HEK293 (cell line): ENCODE data around the gene VASN.

Experiments
- EGR2 ChIP-seq: fragments of 450-650 bp; formaldehyde crosslinking; IDR thresholded peaks from 2 replicates; pipeline ENCODE4 v1.5.1; 2016; ENCODE audit warnings: low read depth, missing biosample characterization, missing genetic modification characterization
- GLIS1 ChIP-seq: fragments of 450-650 bp; formaldehyde crosslinking; IDR thresholded peaks from 2 replicates; pipeline ENCODE4 v1.5.1; 2016; ENCODE audit warnings: missing biosample characterization, missing genetic modification characterization
- KLF10 ChIP-seq: fragments of 450-650 bp; IDR thresholded peaks from 2 replicates; pipeline ENCODE4 v1.5.1; 2018; ENCODE audit warnings: missing biosample characterization, mild to moderate bottlenecking, missing genetic modification characterization
- KLF9 ChIP-seq: fragments of 450-650 bp; formaldehyde crosslinking; IDR thresholded peaks from 2 replicates; pipeline ENCODE4 v1.5.1; 2016; ENCODE audit warnings: missing biosample characterization, missing genetic modification characterization, low read depth
- MZF1 ChIP-seq: fragments of 450-650 bp; formaldehyde crosslinking; IDR thresholded peaks from 2 replicates; pipeline ENCODE4 v1.5.1; 2017; ENCODE audit warnings: missing biosample characterization, missing genetic modification characterization, borderline replicate concordance
- TRIM28 ChIP-seq: IDR thresholded peaks from 2 replicates; pipeline ENCODE4 v1.6.1; 2011; ENCODE audit warnings: low read length, control low read depth, borderline replicate concordance
- YY1 ChIP-seq: fragments of 450-650 bp; formaldehyde crosslinking; IDR thresholded peaks from 2 replicates; pipeline ENCODE4 v1.5.1; 2018; ENCODE audit warnings: missing biosample characterization, missing genetic modification characterization
- ZBTB20 ChIP-seq: fragments of 450-650 bp; formaldehyde crosslinking; IDR thresholded peaks from 2 replicates; pipeline ENCODE4 v1.5.1; 2016; ENCODE audit warnings: missing biosample characterization, missing genetic modification characterization
- ZBTB7A ChIP-seq: fragments of 450-650 bp; formaldehyde crosslinking; IDR thresholded peaks from 2 replicates; pipeline ENCODE4 v1.5.1; 2016; ENCODE audit warnings: low read depth, missing biosample characterization, missing genetic modification characterization
- ZFP41 ChIP-seq: fragments of 450-650 bp; formaldehyde crosslinking; IDR thresholded peaks from 2 replicates; pipeline ENCODE4 v1.5.1; 2016; ENCODE audit warnings: missing biosample characterization, missing genetic modification characterization, borderline replicate concordance
- ZNF175 ChIP-seq: fragments of 450-650 bp; formaldehyde crosslinking; IDR thresholded peaks from 2 replicates; pipeline ENCODE4 v1.5.1; 2016; ENCODE audit warnings: missing biosample characterization, missing genetic modification characterization
- ZNF184 ChIP-seq: fragments of 450-650 bp; IDR thresholded peaks from 2 replicates; pipeline ENCODE4 v1.5.1; 2018; ENCODE audit warnings: missing biosample characterization, mild to moderate bottlenecking, missing genetic modification characterization
- ZNF202 ChIP-seq: fragments of 450-650 bp; formaldehyde crosslinking; IDR thresholded peaks from 2 replicates; pipeline ENCODE4 v1.5.1; 2016; ENCODE audit warnings: missing biosample characterization, missing genetic modification characterization, borderline replicate concordance
- ZNF223 ChIP-seq: fragments of 450-650 bp; formaldehyde crosslinking; IDR thresholded peaks from 2 replicates; pipeline ENCODE4 v1.5.1; 2016; ENCODE audit warnings: missing biosample characterization, missing genetic modification characterization
- ZNF248 ChIP-seq: fragments of 450-650 bp; formaldehyde crosslinking; IDR thresholded peaks from 2 replicates; pipeline ENCODE4 v1.5.1; 2017; ENCODE audit warnings: missing biosample characterization, missing genetic modification characterization
- ZNF354C ChIP-seq: fragments of 450-650 bp; formaldehyde crosslinking; IDR thresholded peaks from 2 replicates; pipeline ENCODE4 v1.5.1; 2016; ENCODE audit warnings: missing biosample characterization, missing genetic modification characterization, low read depth, borderline replicate concordance
- ZNF394 ChIP-seq: fragments of 450-650 bp; formaldehyde crosslinking; IDR thresholded peaks from 2 replicates; pipeline ENCODE4 v1.5.1; 2016; ENCODE audit warnings: missing biosample characterization, missing genetic modification characterization, mild to moderate bottlenecking, moderate library complexity, borderline replicate concordance
- ZNF404 ChIP-seq: fragments of 450-650 bp; formaldehyde crosslinking; IDR thresholded peaks from 2 replicates; pipeline ENCODE4 v1.5.1; 2017; ENCODE audit warnings: missing biosample characterization, missing genetic modification characterization
- ZNF48 ChIP-seq: fragments of 450-650 bp; formaldehyde crosslinking; IDR thresholded peaks from 2 replicates; pipeline ENCODE4 v1.5.1; 2016; ENCODE audit warnings: missing biosample characterization, missing genetic modification characterization
- ZNF555 ChIP-seq: fragments of 450-650 bp; formaldehyde crosslinking; conservative IDR thresholded peaks from 2 replicates; pipeline ENCODE4 v1.5.1; 2017; ENCODE audit warnings: missing biosample characterization, mild to moderate bottlenecking, missing genetic modification characterization, inconsistent platforms
- ZNF571 ChIP-seq: fragments of 450-650 bp; formaldehyde crosslinking; IDR thresholded peaks from 2 replicates; pipeline ENCODE4 v1.5.0; 2017; ENCODE audit warnings: missing biosample characterization, missing genetic modification characterization
- ZNF654 ChIP-seq: fragments of 450-650 bp; formaldehyde crosslinking; IDR thresholded peaks from 2 replicates; pipeline ENCODE4 v1.5.1; 2016; ENCODE audit warnings: low read depth, missing biosample characterization, missing genetic modification characterization
- ZNF677 ChIP-seq: fragments of 450-650 bp; IDR thresholded peaks from 2 replicates; pipeline ENCODE4 v1.5.0; 2018; ENCODE audit warnings: missing biosample characterization, mild to moderate bottlenecking, missing genetic modification characterization, moderate library complexity
- ZNF843 ChIP-seq: fragments of 450-650 bp; formaldehyde crosslinking; IDR thresholded peaks from 2 replicates; pipeline ENCODE4 v1.5.1; 2016; ENCODE audit warnings: missing biosample characterization, missing genetic modification characterization
- TF ChIP-seq, protein P1 (sequence below): fragments of 450-650 bp; formaldehyde crosslinking; IDR thresholded peaks from 2 replicates; pipeline ENCODE4 v1.5.1; 2017; ENCODE audit warnings: missing biosample characterization, missing genetic modification characterization
- TF ChIP-seq, protein P2 (sequence below): fragments of 450-650 bp; formaldehyde crosslinking; optimal IDR thresholded peaks from 2 replicates; pipeline ENCODE3; 2016; ENCODE audit warnings: missing biosample characterization, mild to moderate bottlenecking, missing genetic modification characterization
- TF ChIP-seq, protein P3 (sequence below): fragments of 450-650 bp; IDR thresholded peaks from 2 replicates; pipeline ENCODE4 v1.5.1; 2018; ENCODE audit warnings: missing biosample characterization, missing genetic modification characterization
- TF ChIP-seq, protein P4 (sequence below): fragments of 450-650 bp; formaldehyde crosslinking; IDR thresholded peaks from 2 replicates; pipeline ENCODE4 v1.5.1; 2017; ENCODE audit warnings: missing biosample characterization, missing genetic modification characterization
- TF ChIP-seq, protein P5 (sequence below): fragments of 450-650 bp; formaldehyde crosslinking; IDR thresholded peaks from 2 replicates; pipeline ENCODE4 v1.5.1; 2016; ENCODE audit warnings: missing biosample characterization, missing genetic modification characterization
- TF ChIP-seq, protein P6 (sequence below): fragments of 450-650 bp; formaldehyde crosslinking; IDR thresholded peaks from 2 replicates; pipeline ENCODE4 v1.5.1; 2017; ENCODE audit warnings: missing biosample characterization, missing genetic modification characterization
- TF ChIP-seq, protein P7 (sequence below): fragments of 450-650 bp; formaldehyde crosslinking; IDR thresholded peaks from 2 replicates; pipeline ENCODE4 v1.5.1; 2016; ENCODE audit warnings: missing biosample characterization, missing genetic modification characterization

Gene VASN

DNA sequence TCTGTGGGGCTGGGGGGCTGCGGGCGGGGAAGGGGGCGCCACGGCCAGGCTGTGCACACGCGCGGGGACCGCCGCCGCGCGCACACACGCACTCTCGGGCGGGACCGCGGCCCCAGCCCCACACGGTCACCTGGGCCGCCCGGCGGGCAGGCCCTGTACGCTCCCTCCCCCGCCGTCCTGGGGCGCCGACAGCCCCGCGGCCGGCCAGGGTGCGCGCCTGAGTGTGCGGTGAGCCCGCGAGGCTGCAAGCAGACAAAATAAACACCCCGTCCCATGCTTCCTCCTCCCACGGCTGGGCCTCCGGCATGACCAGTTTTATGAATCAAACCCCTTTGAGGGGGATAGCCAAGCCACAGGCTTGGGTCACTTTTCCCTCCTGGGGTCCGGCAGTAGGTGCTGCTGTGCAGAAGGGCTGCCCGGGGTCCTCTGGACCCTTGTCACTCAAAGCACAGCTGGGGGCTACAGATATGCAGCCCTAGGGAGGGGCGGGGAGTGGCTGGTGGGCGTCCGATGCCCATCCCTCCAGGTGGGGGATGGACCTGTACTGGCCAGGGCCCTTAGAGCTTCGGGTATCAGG lies 441 bp downstream of the VASN start (continued):
- TF ChIP-seq, protein P1, sequence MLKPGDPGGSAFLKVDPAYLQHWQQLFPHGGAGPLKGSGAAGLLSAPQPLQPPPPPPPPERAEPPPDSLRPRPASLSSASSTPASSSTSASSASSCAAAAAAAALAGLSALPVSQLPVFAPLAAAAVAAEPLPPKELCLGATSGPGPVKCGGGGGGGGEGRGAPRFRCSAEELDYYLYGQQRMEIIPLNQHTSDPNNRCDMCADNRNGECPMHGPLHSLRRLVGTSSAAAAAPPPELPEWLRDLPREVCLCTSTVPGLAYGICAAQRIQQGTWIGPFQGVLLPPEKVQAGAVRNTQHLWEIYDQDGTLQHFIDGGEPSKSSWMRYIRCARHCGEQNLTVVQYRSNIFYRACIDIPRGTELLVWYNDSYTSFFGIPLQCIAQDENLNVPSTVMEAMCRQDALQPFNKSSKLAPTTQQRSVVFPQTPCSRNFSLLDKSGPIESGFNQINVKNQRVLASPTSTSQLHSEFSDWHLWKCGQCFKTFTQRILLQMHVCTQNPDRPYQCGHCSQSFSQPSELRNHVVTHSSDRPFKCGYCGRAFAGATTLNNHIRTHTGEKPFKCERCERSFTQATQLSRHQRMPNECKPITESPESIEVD (tag by site-specific recombination): no peak
- no peak for TF ChIP-seq ZNF394 (tag by site-specific recombination)
- TF ChIP-seq ZNF223 (tag by site-specific recombination): no peak
- no peak for TF ChIP-seq MZF1 (tag by site-specific recombination)
- no peak for TF ChIP-seq ZNF48 (tag by site-specific recombination)
- TF ChIP-seq YY1: no peak
- TF ChIP-seq ZBTB20 (tag by site-specific recombination): 0 out of 2 replicates have a peak, but pooled peaks have one; percentile 6
- TF ChIP-seq, protein P2, sequence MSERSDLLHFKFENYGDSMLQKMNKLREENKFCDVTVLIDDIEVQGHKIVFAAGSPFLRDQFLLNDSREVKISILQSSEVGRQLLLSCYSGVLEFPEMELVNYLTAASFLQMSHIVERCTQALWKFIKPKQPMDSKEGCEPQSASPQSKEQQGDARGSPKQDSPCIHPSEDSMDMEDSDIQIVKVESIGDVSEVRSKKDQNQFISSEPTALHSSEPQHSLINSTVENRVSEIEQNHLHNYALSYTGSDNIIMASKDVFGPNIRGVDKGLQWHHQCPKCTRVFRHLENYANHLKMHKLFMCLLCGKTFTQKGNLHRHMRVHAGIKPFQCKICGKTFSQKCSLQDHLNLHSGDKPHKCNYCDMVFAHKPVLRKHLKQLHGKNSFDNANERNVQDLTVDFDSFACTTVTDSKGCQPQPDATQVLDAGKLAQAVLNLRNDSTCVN (tag by site-specific recombination): peak; percentile 62
- TF ChIP-seq ZNF654 (tag by site-specific recombination): no peak
- TF ChIP-seq, protein P3, sequence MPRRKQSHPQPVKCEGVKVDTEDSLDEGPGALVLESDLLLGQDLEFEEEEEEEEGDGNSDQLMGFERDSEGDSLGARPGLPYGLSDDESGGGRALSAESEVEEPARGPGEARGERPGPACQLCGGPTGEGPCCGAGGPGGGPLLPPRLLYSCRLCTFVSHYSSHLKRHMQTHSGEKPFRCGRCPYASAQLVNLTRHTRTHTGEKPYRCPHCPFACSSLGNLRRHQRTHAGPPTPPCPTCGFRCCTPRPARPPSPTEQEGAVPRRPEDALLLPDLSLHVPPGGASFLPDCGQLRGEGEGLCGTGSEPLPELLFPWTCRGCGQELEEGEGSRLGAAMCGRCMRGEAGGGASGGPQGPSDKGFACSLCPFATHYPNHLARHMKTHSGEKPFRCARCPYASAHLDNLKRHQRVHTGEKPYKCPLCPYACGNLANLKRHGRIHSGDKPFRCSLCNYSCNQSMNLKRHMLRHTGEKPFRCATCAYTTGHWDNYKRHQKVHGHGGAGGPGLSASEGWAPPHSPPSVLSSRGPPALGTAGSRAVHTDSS (tag by site-specific recombination): no peak
- TF ChIP-seq, protein P4, sequence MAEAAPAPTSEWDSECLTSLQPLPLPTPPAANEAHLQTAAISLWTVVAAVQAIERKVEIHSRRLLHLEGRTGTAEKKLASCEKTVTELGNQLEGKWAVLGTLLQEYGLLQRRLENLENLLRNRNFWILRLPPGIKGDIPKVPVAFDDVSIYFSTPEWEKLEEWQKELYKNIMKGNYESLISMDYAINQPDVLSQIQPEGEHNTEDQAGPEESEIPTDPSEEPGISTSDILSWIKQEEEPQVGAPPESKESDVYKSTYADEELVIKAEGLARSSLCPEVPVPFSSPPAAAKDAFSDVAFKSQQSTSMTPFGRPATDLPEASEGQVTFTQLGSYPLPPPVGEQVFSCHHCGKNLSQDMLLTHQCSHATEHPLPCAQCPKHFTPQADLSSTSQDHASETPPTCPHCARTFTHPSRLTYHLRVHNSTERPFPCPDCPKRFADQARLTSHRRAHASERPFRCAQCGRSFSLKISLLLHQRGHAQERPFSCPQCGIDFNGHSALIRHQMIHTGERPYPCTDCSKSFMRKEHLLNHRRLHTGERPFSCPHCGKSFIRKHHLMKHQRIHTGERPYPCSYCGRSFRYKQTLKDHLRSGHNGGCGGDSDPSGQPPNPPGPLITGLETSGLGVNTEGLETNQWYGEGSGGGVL (tag by site-specific recombination): no peak
- TF ChIP-seq ZFP41: no peak
- TF ChIP-seq, protein P5, sequence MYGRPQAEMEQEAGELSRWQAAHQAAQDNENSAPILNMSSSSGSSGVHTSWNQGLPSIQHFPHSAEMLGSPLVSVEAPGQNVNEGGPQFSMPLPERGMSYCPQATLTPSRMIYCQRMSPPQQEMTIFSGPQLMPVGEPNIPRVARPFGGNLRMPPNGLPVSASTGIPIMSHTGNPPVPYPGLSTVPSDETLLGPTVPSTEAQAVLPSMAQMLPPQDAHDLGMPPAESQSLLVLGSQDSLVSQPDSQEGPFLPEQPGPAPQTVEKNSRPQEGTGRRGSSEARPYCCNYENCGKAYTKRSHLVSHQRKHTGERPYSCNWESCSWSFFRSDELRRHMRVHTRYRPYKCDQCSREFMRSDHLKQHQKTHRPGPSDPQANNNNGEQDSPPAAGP (tag by site-specific recombination): no peak
- TF ChIP-seq KLF9 (tag by site-specific recombination): no peak
- TF ChIP-seq, protein P6, sequence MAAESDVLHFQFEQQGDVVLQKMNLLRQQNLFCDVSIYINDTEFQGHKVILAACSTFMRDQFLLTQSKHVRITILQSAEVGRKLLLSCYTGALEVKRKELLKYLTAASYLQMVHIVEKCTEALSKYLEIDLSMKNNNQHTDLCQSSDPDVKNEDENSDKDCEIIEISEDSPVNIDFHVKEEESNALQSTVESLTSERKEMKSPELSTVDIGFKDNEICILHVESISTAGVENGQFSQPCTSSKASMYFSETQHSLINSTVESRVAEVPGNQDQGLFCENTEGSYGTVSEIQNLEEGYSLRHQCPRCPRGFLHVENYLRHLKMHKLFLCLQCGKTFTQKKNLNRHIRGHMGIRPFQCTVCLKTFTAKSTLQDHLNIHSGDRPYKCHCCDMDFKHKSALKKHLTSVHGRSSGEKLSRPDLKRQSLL (tag by site-specific recombination): no peak
- TF ChIP-seq ZNF677: no peak
- no peak; the same call in 1 of the 2 replicates for TF ChIP-seq ZBTB7A (tag by site-specific recombination)
- no peak for TF ChIP-seq TRIM28
- peak; percentile 25; the same call in 1 of the 2 replicates for TF ChIP-seq EGR2 (tag by site-specific recombination)
- no peak for TF ChIP-seq ZNF184 (tag by site-specific recombination)
- TF ChIP-seq, protein P7, sequence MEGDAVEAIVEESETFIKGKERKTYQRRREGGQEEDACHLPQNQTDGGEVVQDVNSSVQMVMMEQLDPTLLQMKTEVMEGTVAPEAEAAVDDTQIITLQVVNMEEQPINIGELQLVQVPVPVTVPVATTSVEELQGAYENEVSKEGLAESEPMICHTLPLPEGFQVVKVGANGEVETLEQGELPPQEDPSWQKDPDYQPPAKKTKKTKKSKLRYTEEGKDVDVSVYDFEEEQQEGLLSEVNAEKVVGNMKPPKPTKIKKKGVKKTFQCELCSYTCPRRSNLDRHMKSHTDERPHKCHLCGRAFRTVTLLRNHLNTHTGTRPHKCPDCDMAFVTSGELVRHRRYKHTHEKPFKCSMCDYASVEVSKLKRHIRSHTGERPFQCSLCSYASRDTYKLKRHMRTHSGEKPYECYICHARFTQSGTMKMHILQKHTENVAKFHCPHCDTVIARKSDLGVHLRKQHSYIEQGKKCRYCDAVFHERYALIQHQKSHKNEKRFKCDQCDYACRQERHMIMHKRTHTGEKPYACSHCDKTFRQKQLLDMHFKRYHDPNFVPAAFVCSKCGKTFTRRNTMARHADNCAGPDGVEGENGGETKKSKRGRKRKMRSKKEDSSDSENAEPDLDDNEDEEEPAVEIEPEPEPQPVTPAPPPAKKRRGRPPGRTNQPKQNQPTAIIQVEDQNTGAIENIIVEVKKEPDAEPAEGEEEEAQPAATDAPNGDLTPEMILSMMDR (tag by site-specific recombination): no peak
- no peak for TF ChIP-seq ZNF571
- TF ChIP-seq ZNF248 (tag by site-specific recombination): no peak
- TF ChIP-seq ZNF843: no peak
- TF ChIP-seq ZNF404 (tag by site-specific recombination): no peak
- TF ChIP-seq KLF10: no peak; the same call in 1 of the 2 replicates
- TF ChIP-seq ZNF354C (tag by site-specific recombination): no peak
- TF ChIP-seq ZNF202 (tag by site-specific recombination): no peak
- no peak for TF ChIP-seq ZNF555 (tag by site-specific recombination)
- TF ChIP-seq ZNF175 (tag by site-specific recombination): no peak
- peak; percentile 61 for TF ChIP-seq GLIS1
